Measurements from ENCODE around the gene FBXO30. TPM values are rescaled to one million over a fixed set of nuclear protein-coding genes. Genes with fewer than 3 reads are reported as not detected.

Gene FBXO30, protein sequence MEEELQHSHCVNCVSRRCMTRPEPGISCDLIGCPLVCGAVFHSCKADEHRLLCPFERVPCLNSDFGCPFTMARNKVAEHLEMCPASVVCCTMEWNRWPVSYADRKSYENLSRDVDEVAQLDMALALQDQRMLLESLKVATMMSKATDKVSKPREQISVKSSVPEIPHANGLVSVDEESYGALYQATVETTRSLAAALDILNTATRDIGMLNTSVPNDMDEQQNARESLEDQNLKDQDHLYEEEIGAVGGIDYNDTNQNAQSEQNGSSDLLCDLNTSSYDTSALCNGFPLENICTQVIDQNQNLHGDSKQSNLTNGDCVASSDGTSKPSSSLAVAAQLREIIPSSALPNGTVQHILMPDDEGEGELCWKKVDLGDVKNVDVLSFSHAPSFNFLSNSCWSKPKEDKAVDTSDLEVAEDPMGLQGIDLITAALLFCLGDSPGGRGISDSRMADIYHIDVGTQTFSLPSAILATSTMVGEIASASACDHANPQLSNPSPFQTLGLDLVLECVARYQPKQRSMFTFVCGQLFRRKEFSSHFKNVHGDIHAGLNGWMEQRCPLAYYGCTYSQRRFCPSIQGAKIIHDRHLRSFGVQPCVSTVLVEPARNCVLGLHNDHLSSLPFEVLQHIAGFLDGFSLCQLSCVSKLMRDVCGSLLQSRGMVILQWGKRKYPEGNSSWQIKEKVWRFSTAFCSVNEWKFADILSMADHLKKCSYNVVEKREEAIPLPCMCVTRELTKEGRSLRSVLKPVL
- 1 to 10 TPM; 1.6 to 5.1 (median 4.8) TPM for total RNA-seq
- 1 to 10 TPM; 1.1 to 1.3 TPM for polyA plus RNA-seq
- total RNA-seq, result 5.4 reads per million, percentile 25 among the genes with 10 or more reads in this experiment

DNA sequence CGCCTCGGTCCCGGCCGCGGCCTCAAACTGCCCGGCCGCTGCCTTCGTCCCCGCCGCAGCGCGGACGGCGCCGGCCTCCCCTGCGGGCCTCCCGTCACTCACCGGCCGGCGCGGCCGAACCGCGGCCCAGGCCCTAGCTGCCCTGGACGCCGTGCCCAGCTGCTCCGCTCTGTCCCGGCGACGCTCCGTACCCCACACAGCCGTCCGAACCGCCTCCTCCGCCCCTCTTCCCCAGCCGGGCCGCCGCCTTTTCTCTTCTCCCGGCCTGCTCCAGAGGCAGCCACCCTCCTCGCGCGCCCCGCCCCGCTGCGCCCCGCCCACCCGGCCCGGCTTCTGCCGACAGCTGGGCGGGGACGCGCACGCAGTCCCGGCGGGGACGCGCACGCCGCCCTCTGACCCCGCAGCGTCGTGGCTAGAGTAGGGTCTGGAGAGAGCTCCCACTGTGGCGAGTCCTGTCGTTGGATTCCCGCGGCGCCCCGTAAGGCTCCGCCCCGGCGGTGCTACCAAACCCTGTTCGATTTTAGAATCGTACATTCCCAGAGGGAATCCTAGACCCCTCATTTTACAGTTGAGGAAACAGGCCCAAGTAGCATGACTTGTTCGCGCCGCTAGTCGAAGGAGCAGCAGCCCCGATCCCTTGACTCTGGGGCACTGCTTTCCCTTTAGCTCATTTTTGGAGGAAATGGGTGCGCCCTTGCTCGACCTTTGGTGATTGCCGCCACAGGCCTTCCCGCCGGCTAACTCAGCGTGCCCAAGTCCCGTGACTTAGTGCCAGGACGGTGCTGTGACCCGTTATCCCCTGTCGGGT, at the start of gene FBXO30:
TSS of gene FBXO30 (minus strand) at position 295 of the 808 bp plus-strand sequence. CDS start 8,390 bp downstream, outside the sequence.
- H3K4me3 ChIP-seq (ENCODE audit: low read length), result peak within 1 kb of the TSS; percentile 92
- peak; percentile 98 for ATAC-seq

GRCh38 chr6:145863988-145864616, 49.5 kb upstream of the FBXO30 start:
- peaks cover 19 to 37% (median 31%) of the 10 kb centered on the region in 7 donors for H3K4me1 Mint-ChIP-seq
- POLR2A ChIA-PET, result interaction anchor here (1.7 kb wide), 1 partner anchor 48 kb away, joined by 5 read pairs; no protein-coding TSS in a partner anchor
- no peaks in the 10 kb centered on the region for H3K27me3 Mint-ChIP-seq

More for the DNA sequence above, at the start of gene FBXO30:
- H3K9me3 Mint-ChIP-seq, result no peaks in the 10 kb centered on the region
- Histone ChIP-seq H3K27me3 (ENCODE audit: control insufficient read depth in 2 of 2, insufficient read depth in 2 of 2, low read length in 2 of 2) (no peaks in the 10 kb centered on the region), H3K4me1 (ENCODE audit: control insufficient read depth in 2 of 2, insufficient read depth in 2 of 2, low read length in 2 of 2) (peaks cover 0 to 18% of the 10 kb centered on the region in 2 donors), H3K27ac (ENCODE audit: low read depth, low read length) (peak within 1 kb of the TSS; percentile 80), H3K9me3 (ENCODE audit: control insufficient read depth in 2 of 3, low read length in 3 of 3) (no peaks in the 10 kb centered on the region), H3K36me3 (ENCODE audit: control insufficient read depth in 2 of 3, insufficient read depth in 3 of 3, low read length in 3 of 3) (peaks cover 0 to 4% (median 0%) of the 10 kb centered on the region in 3 experiments)
- peaks cover 25 to 50% (median 41%) of the 10 kb centered on the region in 7 donors for H3K4me1 Mint-ChIP-seq
- H3K4me3 Mint-ChIP-seq, result peak within 1 kb of the TSS; percentile 91 to 96 (median 94)
- peak within 1 kb of the TSS; percentile 83 to 96 (median 95) for H3K27ac Mint-ChIP-seq
- CTCF ChIA-PET, result interaction anchor here (1.5 kb wide), 1 partner anchor 80 kb away, joined by 3 read pairs; the partner anchor contains the start of gene EPM2A
- H3K36me3 Mint-ChIP-seq, result no peaks in the 10 kb centered on the region
- POLR2A ChIA-PET, result interaction anchor here (0.6 to 3.0 kb wide), 5 partner anchors 15 to 150 kb away, joined by 4 to 46 read pairs (median 5); partner anchors contain the start of genes EPM2A and SHPRH
- intact Hi-C loops (cut with micrococcal nuclease), result loop anchor here (1.0 to 10.0 kb wide), 9 partner anchors 50 to 1972 kb away; partner anchors contain the start of genes EPM2A (in 2 of the 2), SHPRH (in 2 of the 2), LTV1 (in 1 of the 2) and SF3B5 (in 1 of the 2)
- DNase-seq, result peak; percentile 81 to 94 (median 88)
- H3K27me3 Mint-ChIP-seq, result peaks cover 0 to 3% (median 0%) of the 10 kb centered on the region in 5 donors

DNA sequence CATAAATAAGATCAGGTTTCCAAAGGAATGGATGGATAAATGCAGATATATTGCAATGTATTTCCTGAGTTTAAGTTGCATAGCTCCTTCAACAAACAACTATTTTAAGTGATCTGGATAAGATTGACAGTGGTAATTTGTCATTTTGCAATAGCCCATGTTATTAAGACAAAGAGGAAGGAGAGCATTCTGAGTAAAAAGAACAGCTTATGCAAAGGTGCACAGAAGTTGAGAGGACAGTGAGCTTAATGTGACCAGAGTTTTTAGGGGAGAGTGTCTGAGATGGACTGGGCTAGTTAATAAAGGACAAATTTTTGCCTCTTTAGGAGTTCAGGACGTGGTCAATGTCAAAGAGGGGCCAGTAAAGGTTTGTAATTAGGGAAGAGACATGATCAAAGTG, 48.8 kb upstream of the FBXO30 start:
- Mint-ChIP-seq H3K36me3 (peaks cover 0 to 30% (median 23%) of the 10 kb centered on the region in 5 donors), H3K4me1 (peaks cover 19 to 37% (median 31%) of the 10 kb centered on the region in 7 donors), H3K27ac (peak overlapping the region in 2 of 9 donors; percentile 14 to 31), H3K9me3 (peaks cover 0 to 16% (median 4%) of the 10 kb centered on the region in 11 donors), H3K27me3 (no peaks in the 10 kb centered on the region), H3K4me3 (no peak overlapping the region)
- Histone ChIP-seq H3K27me3 (ENCODE audit: control insufficient read depth in 2 of 2, insufficient read depth in 2 of 2, low read length in 2 of 2) (no peaks in the 10 kb centered on the region), H3K4me1 (ENCODE audit: control insufficient read depth in 2 of 2, insufficient read depth in 2 of 2, low read length in 2 of 2) (peaks cover 17 to 29% of the 10 kb centered on the region in 2 donors), H3K27ac (ENCODE audit: low read depth, low read length) (no peak overlapping the region), H3K36me3 (ENCODE audit: control insufficient read depth in 2 of 3, insufficient read depth in 3 of 3, low read length in 3 of 3) (no peaks in the 10 kb centered on the region), H3K4me3 (ENCODE audit: low read length) (no peak overlapping the region), H3K9me3 (ENCODE audit: control insufficient read depth in 2 of 3, low read length in 3 of 3) (no peaks in the 10 kb centered on the region)
- DNase-seq (no peak), ATAC-seq (peak; percentile 48)
- ChIA-PET CTCF (no interaction called here), POLR2A (interaction anchor here (0.6 to 1.7 kb wide), 2 partner anchors 43 to 48 kb away, joined by 3 to 5 read pairs; no protein-coding TSS in a partner anchor)
- intact Hi-C loops (cut with micrococcal nuclease), result loop anchor here in 1 of 2 donors (10.0 kb wide), 1 partner anchor 101 kb away; the partner anchor contains the start of gene SHPRH

More at GRCh38 chr6:145863988-145864616, 49.5 kb upstream of the FBXO30 start:
- Histone ChIP-seq H3K9me3 (ENCODE audit: control insufficient read depth in 2 of 3, low read length in 3 of 3) (no peaks in the 10 kb centered on the region), H3K4me3 (ENCODE audit: low read length) (no peak overlapping the region), H3K36me3 (ENCODE audit: control insufficient read depth in 2 of 3, insufficient read depth in 3 of 3, low read length in 3 of 3) (no peaks in the 10 kb centered on the region), H3K4me1 (ENCODE audit: control insufficient read depth in 2 of 2, insufficient read depth in 2 of 2, low read length in 2 of 2) (peaks cover 17 to 29% of the 10 kb centered on the region in 2 donors), H3K27me3 (ENCODE audit: control insufficient read depth in 2 of 2, insufficient read depth in 2 of 2, low read length in 2 of 2) (no peaks in the 10 kb centered on the region), H3K27ac (ENCODE audit: low read depth, low read length) (no peak overlapping the region)
- DNase-seq (no peak), ATAC-seq (peak; percentile 57)
- CTCF ChIA-PET, result no interaction called here
- peaks cover 0 to 16% (median 4%) of the 10 kb centered on the region in 11 donors for H3K9me3 Mint-ChIP-seq
- H3K27ac Mint-ChIP-seq, result peak overlapping the region in 1 of 9 donors; percentile 31
- peaks cover 0 to 23% (median 18%) of the 10 kb centered on the region in 5 donors for H3K36me3 Mint-ChIP-seq
- intact Hi-C loops (cut with micrococcal nuclease), result loop anchor here in 1 of 2 donors (2.0 to 10.0 kb wide), 2 partner anchors 49 to 101 kb away; partner anchors contain the start of genes FBXO30 and SHPRH
- no peak overlapping the region for H3K4me3 Mint-ChIP-seq

DNA sequence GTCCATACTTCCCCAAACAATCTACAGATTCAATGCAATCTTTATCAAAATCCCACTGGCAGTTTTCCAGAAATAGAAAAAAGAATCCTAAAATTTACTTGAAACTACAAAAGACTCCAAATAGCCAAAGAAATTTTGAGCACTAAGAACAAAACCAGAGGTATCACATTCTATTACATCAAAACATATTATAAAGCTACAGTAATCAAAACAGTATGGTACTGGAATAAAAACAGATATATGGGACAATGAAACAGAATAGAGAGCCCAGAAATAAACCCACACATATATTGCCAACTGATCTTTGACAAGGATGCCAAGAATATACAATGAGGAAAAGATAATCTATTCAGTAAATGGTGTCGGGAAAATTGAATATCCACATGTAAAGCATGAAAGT, 46.0 kb upstream of the FBXO30 start:
- no peak overlapping the region for H3K4me3 Mint-ChIP-seq
- peaks cover 0 to 16% (median 4%) of the 10 kb centered on the region in 11 donors for H3K9me3 Mint-ChIP-seq
- H3K27ac Mint-ChIP-seq, result no peak overlapping the region
- H3K36me3 ChIP-seq (ENCODE audit: control insufficient read depth in 2 of 3, insufficient read depth in 3 of 3, low read length in 3 of 3), result no peaks in the 10 kb centered on the region
- POLR2A ChIA-PET, result no interaction called here
- H3K27ac ChIP-seq (ENCODE audit: low read depth, low read length), result no peak overlapping the region
- peaks cover 7 to 11% of the 10 kb centered on the region in 2 donors for H3K4me1 ChIP-seq (ENCODE audit: control insufficient read depth in 2 of 2, insufficient read depth in 2 of 2, low read length in 2 of 2)
- ATAC-seq, result no peak
- CTCF ChIA-PET, result no interaction called here
- H3K4me1 Mint-ChIP-seq, result peaks cover 8 to 10% (median 9%) of the 10 kb centered on the region in 7 donors
- H3K4me3 ChIP-seq (ENCODE audit: low read length), result no peak overlapping the region
- no peaks in the 10 kb centered on the region for H3K27me3 ChIP-seq (ENCODE audit: control insufficient read depth in 2 of 2, insufficient read depth in 2 of 2, low read length in 2 of 2)
- intact Hi-C loops (cut with micrococcal nuclease), result loop anchor here in 1 of 2 donors (10.0 kb wide), 1 partner anchor 104 kb away; the partner anchor contains the start of gene SHPRH
- no peaks in the 10 kb centered on the region for H3K9me3 ChIP-seq (ENCODE audit: control insufficient read depth in 2 of 3, low read length in 3 of 3)
- peaks cover 0 to 45% (median 32%) of the 10 kb centered on the region in 5 donors for H3K36me3 Mint-ChIP-seq
- DNase-seq, result no peak
- H3K27me3 Mint-ChIP-seq, result no peaks in the 10 kb centered on the region

DNA sequence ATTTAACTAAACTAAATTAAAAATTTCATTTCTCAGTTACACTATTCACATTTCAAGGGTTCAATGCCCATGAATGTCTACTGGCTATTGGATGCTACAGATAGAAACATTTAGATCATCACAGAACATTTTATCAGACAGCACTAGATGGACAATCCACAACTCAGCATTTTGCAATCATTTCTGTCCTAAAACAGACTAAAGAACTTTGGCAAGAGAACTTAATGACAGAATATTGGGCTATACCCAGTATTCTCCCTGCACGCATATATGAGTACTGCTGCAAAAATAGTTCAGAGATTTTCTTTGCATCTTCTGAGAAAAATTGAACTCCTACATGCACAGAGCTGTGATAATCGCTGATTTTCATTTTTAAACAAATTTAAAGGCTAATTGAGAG, 36.1 kb upstream of the FBXO30 start:
- Histone ChIP-seq H3K4me1 (ENCODE audit: control insufficient read depth in 2 of 2, insufficient read depth in 2 of 2, low read length in 2 of 2) (no peaks in the 10 kb centered on the region), H3K27ac (ENCODE audit: low read depth, low read length) (no peak overlapping the region), H3K27me3 (ENCODE audit: control insufficient read depth in 2 of 2, insufficient read depth in 2 of 2, low read length in 2 of 2) (no peaks in the 10 kb centered on the region), H3K4me3 (ENCODE audit: low read length) (no peak overlapping the region), H3K36me3 (ENCODE audit: control insufficient read depth in 2 of 3, insufficient read depth in 3 of 3, low read length in 3 of 3) (no peaks in the 10 kb centered on the region), H3K9me3 (ENCODE audit: control insufficient read depth in 2 of 3, low read length in 3 of 3) (no peaks in the 10 kb centered on the region)
- ChIA-PET POLR2A (no interaction called here), CTCF (no interaction called here)
- no peak for ATAC-seq
- Mint-ChIP-seq H3K9me3 (peaks cover 0 to 1% (median 0%) of the 10 kb centered on the region in 11 donors), H3K36me3 (peaks cover 0 to 26% (median 1%) of the 10 kb centered on the region in 5 donors), H3K4me3 (no peak overlapping the region), H3K27ac (no peak overlapping the region), H3K27me3 (no peaks in the 10 kb centered on the region), H3K4me1 (no peaks in the 10 kb centered on the region)
- DNase-seq, result no peak
- intact Hi-C loops (cut with micrococcal nuclease), result no loop called here

Data from naive thymus-derived CD4-positive, alpha-beta T cell (primary cell).